ENCODE measurements around the gene CDKN1C.

The CDKN1C gene

DNA sequence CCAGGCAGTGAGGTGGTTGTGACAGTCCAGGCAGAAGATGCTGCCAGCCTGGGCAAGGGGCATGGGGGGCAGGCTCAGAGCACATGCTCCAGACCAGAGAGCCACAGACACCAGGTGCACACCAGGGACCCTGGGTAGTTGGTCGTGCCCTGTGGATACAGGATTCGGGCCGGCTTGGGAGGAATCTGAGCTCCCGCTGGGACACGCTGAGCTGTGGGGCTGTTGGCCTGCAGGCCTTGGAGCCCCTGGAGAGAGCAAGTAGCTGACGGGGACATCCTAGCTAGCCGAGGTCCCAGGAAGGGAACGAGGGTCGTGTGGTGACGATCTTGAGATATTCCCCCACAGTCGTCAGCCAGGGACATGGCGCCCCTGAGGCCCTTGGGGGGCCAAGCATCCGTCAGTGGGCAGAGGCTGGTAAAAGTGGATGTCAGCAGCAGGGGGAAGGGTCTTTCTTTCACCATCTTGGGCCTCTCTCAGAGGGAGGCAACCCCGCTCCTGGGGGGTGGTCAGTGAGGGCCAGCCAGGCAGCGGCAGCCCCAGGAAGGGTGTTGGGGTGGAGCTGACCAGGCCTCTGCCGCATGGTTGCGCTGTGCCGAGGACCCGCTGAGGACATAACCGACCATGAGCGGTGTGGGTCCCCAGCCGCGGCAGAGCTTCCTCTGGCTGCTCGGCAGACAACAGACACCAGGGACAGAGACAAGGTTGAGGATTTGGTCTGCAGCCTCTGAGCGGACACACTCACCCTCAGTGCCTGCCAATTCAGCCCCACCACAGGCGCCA lies 44.0 kb downstream of the CDKN1C start:
- no peak for DNase-seq

GRCh38 chr11:2839395-2839943 lies 46.1 kb downstream of the CDKN1C start:
- no peak for DNase-seq

DNA sequence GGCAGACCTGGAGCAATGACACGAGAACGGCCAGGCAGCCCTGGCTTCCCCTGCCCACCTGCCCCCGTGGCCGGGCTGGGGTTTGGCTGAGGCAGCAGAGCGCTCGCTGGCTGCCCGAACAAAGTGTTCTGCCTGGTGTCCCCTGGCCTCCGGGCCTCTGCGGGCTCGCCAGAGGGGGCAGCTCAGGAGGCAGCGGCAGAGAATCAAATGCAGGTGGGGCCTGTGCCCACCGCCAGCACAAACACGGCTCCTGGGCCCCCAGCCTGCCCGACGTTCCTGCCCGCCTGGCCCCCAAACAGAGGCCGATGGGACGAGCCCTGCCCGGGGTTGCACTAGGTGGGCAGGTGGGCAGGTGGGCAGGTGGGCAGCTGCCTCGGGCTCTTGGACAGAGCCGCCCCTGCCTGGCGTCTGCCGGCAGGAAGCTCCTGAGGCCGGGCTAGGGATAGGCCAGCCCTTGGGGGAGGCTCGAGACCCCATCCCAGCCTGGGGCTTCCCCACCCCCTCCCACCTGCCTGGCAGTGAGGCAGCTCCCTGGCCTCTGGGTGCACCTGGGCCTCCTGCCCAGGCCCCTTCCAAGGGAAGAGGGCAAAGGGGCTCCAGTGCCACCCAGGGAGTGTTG lies 46.8 kb downstream of the CDKN1C start:
- no peak for DNase-seq

- DNase-seq = no peak
Measured at GRCh38 chr11:2838091-2838490, 47.5 kb downstream of the CDKN1C start.

GRCh38 chr11:2837651-2838050 lies 47.9 kb downstream of the CDKN1C start:
- DNase-seq = no peak

GRCh38 chr11:2837096-2837601 lies 48.4 kb downstream of the CDKN1C start:
- no peak for DNase-seq

DNA sequence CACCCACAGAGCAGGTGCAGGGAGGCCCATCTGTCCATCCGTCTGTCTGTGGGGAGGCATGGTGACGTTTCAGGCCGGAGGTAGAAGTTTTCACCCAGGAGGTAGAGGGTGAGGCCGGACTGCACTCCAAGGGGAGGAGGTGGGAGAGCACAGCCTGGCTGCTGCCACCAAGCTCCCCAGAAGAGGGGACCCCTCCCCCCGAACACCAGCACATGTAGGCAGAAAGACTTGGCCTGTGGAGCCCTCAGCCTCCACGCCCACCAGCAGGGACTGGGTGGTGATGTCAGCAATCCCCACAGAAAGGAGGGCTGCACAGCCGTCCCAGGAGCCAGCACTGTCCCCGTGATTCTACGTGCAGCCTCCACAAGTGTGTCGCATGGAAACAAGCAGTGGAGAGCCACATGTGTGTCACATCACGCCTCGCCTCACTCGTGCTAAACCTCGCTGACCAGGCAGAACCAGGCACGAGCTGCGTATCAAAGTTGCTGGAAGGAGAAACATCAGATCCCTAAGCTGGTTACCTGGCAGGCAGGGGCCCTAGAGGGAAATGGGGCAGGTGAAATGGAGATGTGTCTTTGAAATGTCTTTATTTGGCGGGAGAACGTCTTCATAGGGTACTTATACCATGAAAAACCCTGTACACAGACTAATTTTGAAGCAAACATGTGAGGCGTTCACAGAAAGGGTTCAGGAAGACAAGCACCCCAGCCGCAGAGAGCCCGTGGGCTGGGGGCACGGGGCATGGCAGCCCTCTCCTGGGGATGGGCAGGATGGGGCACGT lies 49.1 kb downstream of the CDKN1C start:
- no peak for DNase-seq

DNA sequence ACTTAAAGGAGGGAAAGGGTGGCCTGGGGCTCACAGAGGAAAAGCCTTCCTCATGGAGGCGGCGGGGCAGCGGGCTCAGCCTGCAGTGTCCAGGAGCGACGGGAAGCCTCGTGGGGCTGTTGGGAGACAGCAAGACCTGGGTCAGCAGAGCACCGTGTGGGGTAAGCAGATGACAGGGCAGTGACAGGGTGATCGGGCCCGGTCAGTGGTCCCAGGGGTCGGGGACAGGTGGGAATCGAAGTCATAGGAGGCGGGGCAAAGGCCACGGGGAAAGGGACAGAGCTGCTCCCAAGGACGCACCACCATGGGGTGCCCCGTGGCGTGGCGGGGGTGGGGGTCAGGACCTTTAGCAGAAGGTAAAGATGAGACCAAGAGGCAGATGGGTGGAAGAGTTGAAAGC lies 49.8 kb downstream of the CDKN1C start:
- DNase-seq = no peak

DNA sequence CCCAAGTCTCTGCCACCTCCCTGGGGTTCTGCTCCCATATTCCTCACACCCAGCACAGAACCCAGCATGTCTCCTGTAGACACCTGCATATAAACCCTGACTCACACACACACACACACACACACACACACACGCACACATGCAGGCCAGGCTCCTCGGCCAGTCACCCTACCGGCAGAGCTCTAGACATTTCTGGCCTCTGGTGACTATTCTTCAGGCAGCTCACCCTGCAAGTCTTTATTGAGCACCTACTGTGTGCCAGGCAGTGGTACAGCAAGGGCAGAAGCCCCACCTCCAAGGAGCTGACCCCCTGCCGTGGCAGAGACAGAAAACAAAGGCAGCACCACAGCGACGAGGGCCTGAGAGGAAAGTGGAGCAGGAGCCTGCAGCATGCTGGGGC lies 50.3 kb downstream of the CDKN1C start:
- no peak for DNase-seq

- no peak for DNase-seq
Measured at GRCh38 chr11:2834503-2835273, 50.9 kb downstream of the CDKN1C start.

- DNase-seq = no peak
Measured at GRCh38 chr11:2833716-2834502, 51.7 kb downstream of the CDKN1C start.
